ENCODE results near the gene MMRN2. TPM values are rescaled to one million over a fixed set of nuclear protein-coding genes. Genes with fewer than 3 reads are reported as not detected.

The MMRN2 gene
- total RNA-seq, 1 experiment from 2014 or later: 13.4 TPM

- no TSS peak for BruUV-seq (replicated peaks)
- Histone ChIP-seq H3K27me3 (ENCODE audit: insufficient read depth, low read depth) (no peaks in the 10 kb centered on the region), H3K27ac (no peak overlapping the region), H3K4me3 (no peak overlapping the region), H4K20me1 (ENCODE audit: insufficient read depth) (no peaks in the 10 kb centered on the region), H3K9me2 (ENCODE audit: insufficient read depth) (no peaks in the 10 kb centered on the region), H3K4me1 (replicated peaks; ENCODE audit: insufficient read depth) (peaks cover 50% of the 10 kb centered on the region), H3K36me3 (ENCODE audit: low read depth) (no peaks in the 10 kb centered on the region), H3K4me2 (no peak overlapping the region), H3K79me2 (ENCODE audit: low read depth) (peaks cover 22% of the 10 kb centered on the region), H3K9me3 (ENCODE audit: insufficient read depth, low read depth) (no peaks in the 10 kb centered on the region), H3F3A (ENCODE audit: insufficient read depth, low read depth) (peaks cover 20% of the 10 kb centered on the region), H2AFZ (no peak overlapping the region)
- POLR2A ChIA-PET (ENCODE audit: unreplicated experiment): no interaction called here
- CTCF ChIA-PET: interaction anchor here (0.7 kb wide), 1 partner anchor 218 kb away, joined by 3 read pairs; no protein-coding TSS in a partner anchor
- intact Hi-C loops (cut with micrococcal nuclease; ENCODE audit: unreplicated experiment): loop anchor here (5.0 kb wide), 1 partner anchor 253 kb away; no protein-coding TSS in a partner anchor
- no peak for TF ChIP-seq EZH2 (IDR thresholded peaks at IDR 0.05; ENCODE audit: low read depth)
- TF ChIP-seq, protein P1, sequence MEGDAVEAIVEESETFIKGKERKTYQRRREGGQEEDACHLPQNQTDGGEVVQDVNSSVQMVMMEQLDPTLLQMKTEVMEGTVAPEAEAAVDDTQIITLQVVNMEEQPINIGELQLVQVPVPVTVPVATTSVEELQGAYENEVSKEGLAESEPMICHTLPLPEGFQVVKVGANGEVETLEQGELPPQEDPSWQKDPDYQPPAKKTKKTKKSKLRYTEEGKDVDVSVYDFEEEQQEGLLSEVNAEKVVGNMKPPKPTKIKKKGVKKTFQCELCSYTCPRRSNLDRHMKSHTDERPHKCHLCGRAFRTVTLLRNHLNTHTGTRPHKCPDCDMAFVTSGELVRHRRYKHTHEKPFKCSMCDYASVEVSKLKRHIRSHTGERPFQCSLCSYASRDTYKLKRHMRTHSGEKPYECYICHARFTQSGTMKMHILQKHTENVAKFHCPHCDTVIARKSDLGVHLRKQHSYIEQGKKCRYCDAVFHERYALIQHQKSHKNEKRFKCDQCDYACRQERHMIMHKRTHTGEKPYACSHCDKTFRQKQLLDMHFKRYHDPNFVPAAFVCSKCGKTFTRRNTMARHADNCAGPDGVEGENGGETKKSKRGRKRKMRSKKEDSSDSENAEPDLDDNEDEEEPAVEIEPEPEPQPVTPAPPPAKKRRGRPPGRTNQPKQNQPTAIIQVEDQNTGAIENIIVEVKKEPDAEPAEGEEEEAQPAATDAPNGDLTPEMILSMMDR (conservative IDR thresholded peaks at IDR 0.05): no peak
- no peak for DNase-seq
These were observed 7.4 kb upstream of the MMRN2 start for GRCh38 chr10:86964847-86965190.

GRCh38 chr10:86964061-86964846, 6.8 kb upstream of the MMRN2 start:
- Histone ChIP-seq H3K79me2 (ENCODE audit: low read depth) (peaks cover 16% of the 10 kb centered on the region), H3K36me3 (ENCODE audit: low read depth) (no peaks in the 10 kb centered on the region), H3K9me2 (ENCODE audit: insufficient read depth) (no peaks in the 10 kb centered on the region), H3K4me3 (no peak overlapping the region), H3K27ac (no peak overlapping the region), H3F3A (ENCODE audit: insufficient read depth, low read depth) (peaks cover 14% of the 10 kb centered on the region), H3K27me3 (ENCODE audit: insufficient read depth, low read depth) (no peaks in the 10 kb centered on the region), H3K9me3 (ENCODE audit: insufficient read depth, low read depth) (no peaks in the 10 kb centered on the region), H4K20me1 (ENCODE audit: insufficient read depth) (no peaks in the 10 kb centered on the region), H3K4me1 (replicated peaks; ENCODE audit: insufficient read depth) (peaks cover 52% of the 10 kb centered on the region), H3K4me2 (no peak overlapping the region), H2AFZ (no peak overlapping the region)
- ChIA-PET POLR2A (ENCODE audit: unreplicated experiment) (interaction anchor here (0.8 kb wide), 1 partner anchor 23 kb away, joined by 4 read pairs; no protein-coding TSS in a partner anchor), CTCF (interaction anchor here (0.7 kb wide), 1 partner anchor 217 kb away, joined by 3 read pairs; no protein-coding TSS in a partner anchor)
- intact Hi-C loops (cut with micrococcal nuclease; ENCODE audit: unreplicated experiment): loop anchor here (5.0 kb wide), 1 partner anchor 252 kb away; no protein-coding TSS in a partner anchor
- BruUV-seq (replicated peaks): no TSS peak
- no peak for DNase-seq
- TF ChIP-seq, protein P1 (conservative IDR thresholded peaks at IDR 0.05): no peak

- Histone ChIP-seq H3K27ac (no peak overlapping the region), H3K4me3 (no peak overlapping the region), H2AFZ (no peak overlapping the region), H4K20me1 (ENCODE audit: insufficient read depth) (no peaks in the 10 kb centered on the region), H3K9me2 (ENCODE audit: insufficient read depth) (no peaks in the 10 kb centered on the region), H3K79me2 (ENCODE audit: low read depth) (peaks cover 8% of the 10 kb centered on the region), H3K4me1 (replicated peaks; ENCODE audit: insufficient read depth) (peaks cover 56% of the 10 kb centered on the region), H3K4me2 (no peak overlapping the region), H3K9me3 (ENCODE audit: insufficient read depth, low read depth) (no peaks in the 10 kb centered on the region), H3F3A (ENCODE audit: insufficient read depth, low read depth) (peaks cover 14% of the 10 kb centered on the region), H3K27me3 (ENCODE audit: insufficient read depth, low read depth) (no peaks in the 10 kb centered on the region), H3K36me3 (ENCODE audit: low read depth) (no peaks in the 10 kb centered on the region)
- POLR2A ChIA-PET (ENCODE audit: unreplicated experiment): interaction anchor here (0.7 to 0.8 kb wide), 2 partner anchors 23 to 281 kb away, joined by 4 read pairs; no protein-coding TSS in a partner anchor
- DNase-seq: no peak
- no TSS peak for BruUV-seq (replicated peaks)
- intact Hi-C loops (cut with micrococcal nuclease; ENCODE audit: unreplicated experiment): loop anchor here (5.0 kb wide), 1 partner anchor 251 kb away; no protein-coding TSS in a partner anchor
- CTCF ChIA-PET: no interaction called here
- no peak for TF ChIP-seq EZH2 (IDR thresholded peaks at IDR 0.05; ENCODE audit: low read depth)
- TF ChIP-seq, protein P1 (conservative IDR thresholded peaks at IDR 0.05): no peak
These were observed 6.0 kb upstream of the MMRN2 start for GRCh38 chr10:86963341-86963919.

Measured in PC-9 (cell line).